ACHN (cell line): Measurements from ENCODE around the gene MIA.
A peak's percentile ranks its signal among the peaks of the same experiment; 100 is the strongest.
"Not testable (repeated sequence)": the region's sequence is repeated elsewhere in the genome, so short reads cannot be mapped to it uniquely, and the experiment has no call there.

Experiments used
- DNase-seq: peaks from one replicate; pipeline ENCODE4 v3.0.0-alpha.2; 2015
- in situ Hi-C: cut with HindIII; loops from 2 replicates; pipeline ENCODE4 v1.10.0; 2017; ENCODE audit warnings: low sequenced_read_pairs, low pct_ligation_motif_present, low pct_unique_long_range_greater_than_20kb

Gene MIA

DNA sequence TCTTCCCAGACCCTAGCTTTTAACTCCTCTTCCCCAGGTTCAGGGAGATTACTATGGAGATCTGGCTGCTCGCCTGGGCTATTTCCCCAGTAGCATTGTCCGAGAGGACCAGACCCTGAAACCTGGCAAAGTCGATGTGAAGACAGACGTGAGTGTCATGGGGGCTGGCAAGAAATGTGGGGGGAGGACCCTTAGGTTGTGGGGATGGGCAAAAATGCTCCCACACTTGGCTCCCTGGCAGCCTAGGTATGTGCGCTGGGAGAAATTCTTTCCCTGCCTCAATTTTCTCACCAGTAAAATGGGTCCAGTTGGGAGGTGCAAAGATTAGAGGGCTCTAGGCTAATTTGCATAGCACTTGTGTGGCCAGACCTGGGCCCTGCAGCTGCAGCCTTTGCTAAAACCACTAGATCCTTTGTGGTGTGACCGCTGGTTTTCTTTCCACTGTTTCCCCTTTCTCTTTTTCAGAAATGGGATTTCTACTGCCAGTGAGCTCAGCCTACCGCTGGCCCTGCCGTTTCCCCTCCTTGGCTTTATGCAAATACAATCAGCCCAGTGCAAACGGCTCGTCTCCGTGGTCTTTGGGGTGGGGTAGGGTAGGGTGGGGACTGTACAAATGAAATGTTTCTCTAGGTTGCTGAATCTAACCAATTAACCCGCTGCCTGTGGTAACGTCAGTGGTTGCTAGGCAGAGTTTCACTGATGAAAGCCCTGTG is 1.8 kb downstream of the MIA start:
- DNase-seq: peak; percentile 89
- in situ Hi-C loops: no loop called here

DNA sequence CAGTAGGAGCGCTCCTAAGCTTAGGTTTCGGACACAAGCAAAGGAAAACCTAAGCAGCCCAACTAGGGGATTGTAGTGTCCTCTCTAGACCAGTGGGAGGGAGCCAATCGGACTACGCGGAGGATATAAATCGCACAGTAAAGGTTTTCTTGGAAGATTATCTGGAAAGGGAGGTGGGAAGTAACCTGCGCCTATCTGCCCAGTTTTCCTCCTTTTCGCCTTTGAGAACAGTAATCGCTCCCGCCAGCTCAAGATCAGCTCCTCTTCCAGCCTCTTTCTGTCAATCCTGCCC is 2.3 kb downstream of the MIA start:
- no peak for DNase-seq
- in situ Hi-C loops: no loop called here

DNA sequence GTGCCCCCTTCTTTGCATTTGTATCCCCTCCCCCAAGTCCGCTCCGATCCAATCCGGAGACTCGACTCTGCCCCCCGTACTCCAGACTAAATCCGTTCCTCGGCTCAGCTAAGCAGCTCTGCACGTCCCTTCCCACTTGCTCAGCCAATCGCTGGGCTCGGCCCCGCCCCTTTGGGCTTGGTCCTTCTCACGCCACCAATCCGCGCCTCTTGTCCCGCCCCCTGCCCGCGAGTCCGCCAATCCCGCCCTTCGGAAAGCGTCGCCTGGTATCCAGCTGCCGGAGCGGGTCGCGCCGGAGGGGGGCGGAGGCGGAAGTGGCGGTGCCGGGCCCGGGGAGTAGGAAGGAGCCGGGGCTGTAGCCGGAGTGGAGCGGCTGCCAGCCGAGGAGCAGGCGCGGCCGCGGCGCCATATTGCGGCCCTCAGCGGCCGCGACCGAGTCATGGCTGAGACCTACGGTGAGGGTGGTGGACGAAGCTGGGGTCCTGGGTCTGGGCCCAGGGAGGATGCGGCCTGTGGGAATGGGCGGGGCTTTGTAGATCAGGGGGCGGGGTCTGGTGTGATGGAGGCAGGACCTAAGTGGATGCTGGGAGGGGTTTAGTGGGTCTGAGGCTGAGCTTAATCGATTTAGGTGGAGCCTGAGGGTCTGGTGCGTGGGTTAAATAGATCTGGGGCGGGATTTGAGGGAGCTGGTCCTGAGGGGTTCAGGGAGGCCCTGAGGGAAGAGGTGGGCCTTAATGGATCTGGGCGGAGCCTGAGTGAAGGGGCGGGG is 2.8 kb downstream of the MIA start, which contains the start of gene RAB4B:
Gene RAB4B (plus strand): TSS at position 311 of the 769 bp plus-strand sequence. CDS start 129 bp downstream, at position 440.
- peak; percentile 98 for DNase-seq
- in situ Hi-C loops: no loop called here

DNA sequence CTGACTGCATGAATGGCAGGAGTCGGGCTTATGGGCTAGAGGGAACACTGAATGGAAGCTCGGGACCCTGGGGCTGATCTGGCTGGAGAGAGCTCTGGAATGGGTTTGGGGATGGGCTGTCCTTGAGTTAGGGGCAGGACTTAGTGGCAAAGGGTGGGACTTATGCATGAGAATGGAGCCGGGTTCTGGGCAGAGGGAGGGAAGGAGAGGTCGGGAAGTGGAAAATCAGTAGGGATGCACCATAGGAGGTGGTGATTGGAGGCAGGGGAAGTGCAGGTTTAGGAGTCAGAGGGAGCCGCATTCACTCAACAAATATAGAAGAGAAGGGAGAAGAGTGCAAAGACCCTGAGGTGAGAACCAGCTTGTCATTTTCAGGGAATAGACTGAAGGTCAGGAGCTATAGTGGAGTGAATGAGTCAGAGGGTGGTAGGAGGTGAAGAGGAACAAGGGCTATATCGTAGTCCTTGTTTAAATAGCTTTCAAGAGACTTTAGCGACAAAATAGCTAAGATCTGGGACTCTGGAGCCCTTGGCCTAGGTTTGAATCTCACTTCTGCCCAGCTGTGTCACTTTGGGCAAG is 3.5 kb downstream of the MIA start:
- no peak for DNase-seq
- in situ Hi-C loops: no loop called here

GRCh38 chr19:40780582-40780981 is 5.3 kb downstream of the MIA start:
- no peak for DNase-seq
- in situ Hi-C loops: no loop called here

DNA sequence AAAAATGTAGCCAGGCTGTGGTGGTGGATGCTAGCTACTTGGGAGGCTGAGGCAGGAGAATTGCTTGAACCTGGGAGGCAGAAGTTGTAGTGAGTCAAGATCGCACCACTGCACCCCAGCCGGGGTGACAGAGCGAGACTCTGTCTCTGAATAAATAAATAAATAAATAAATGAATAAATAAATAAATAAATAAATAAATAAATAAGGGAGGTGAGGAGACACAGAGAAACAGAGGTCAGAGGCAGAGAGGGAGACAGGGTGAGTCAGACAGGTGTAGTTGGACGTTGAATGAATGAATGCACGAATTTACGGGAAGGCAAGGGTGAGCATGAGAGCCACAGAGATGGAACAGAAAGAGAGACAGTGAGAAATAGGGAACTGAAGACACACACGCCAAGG is 5.8 kb downstream of the MIA start:
- in situ Hi-C loops: no loop called here
- no peak for DNase-seq

GRCh38 chr19:40783711-40784110 is 8.4 kb downstream of the MIA start:
- DNase-seq: no peak
- in situ Hi-C loops: no loop called here

GRCh38 chr19:40784146-40784545 is 8.8 kb downstream of the MIA start:
- in situ Hi-C loops, DNase-seq: not testable (repeated sequence)

GRCh38 chr19:40785526-40785925 is 10.2 kb downstream of the MIA start:
- in situ Hi-C loops: no loop called here

DNA sequence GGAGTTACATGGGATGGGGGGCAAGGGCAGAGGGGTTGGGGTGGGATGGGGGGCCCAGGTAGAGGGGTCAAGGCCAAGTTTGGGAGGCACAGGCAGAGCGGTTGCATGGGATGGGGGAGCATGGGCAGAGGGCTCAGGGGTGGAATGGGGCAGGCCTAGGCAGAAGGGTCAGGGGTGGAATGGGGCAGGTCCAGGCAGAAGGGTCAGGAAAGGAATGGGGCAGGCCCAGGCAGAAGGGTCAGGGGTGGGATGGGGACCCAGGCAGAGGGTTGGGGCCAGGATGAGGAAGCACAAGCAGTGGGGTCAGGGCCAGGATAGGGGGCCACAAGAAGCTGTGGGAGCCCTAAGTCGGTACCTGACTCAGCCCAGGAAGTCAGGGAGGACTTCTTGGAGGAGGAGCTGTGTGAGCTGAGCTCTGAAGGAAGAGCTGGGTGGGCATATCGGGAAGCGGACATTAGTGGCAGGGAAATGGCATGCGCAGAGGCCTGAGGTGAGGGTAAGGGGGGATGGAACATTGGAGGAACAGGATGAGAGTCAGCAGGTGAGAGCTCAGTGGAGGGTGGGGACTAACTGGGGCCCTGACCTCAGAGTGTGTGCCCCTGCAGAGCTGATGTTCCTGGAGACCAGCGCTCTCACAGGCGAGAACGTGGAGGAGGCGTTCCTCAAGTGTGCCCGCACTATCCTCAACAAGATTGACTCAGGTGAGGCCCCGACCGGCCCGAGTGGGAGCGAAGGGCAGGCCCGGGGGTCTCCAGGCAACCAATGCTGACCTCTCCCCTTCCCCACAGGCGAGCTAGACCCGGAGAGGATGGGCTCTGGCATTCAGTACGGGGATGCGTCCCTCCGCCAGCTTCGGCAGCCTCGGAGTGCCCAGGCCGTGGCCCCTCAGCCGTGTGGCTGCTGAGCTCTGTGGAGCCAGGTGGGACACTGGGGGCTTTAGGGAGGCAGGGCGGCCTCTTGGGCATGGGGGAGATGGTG is 11.0 kb downstream of the MIA start:
- DNase-seq: no peak
- in situ Hi-C loops: no loop called here

More at GRCh38 chr19:40785526-40785925, 10.2 kb downstream of the MIA start:
- DNase-seq: no peak

- in situ Hi-C loops: no loop called here
- DNase-seq: no peak
Measured at GRCh38 chr19:40791349-40791748, 16.0 kb downstream of the MIA start.

GRCh38 chr19:40791996-40792395 is 16.7 kb downstream of the MIA start:
- no peak for DNase-seq
- in situ Hi-C loops: no loop called here

DNA sequence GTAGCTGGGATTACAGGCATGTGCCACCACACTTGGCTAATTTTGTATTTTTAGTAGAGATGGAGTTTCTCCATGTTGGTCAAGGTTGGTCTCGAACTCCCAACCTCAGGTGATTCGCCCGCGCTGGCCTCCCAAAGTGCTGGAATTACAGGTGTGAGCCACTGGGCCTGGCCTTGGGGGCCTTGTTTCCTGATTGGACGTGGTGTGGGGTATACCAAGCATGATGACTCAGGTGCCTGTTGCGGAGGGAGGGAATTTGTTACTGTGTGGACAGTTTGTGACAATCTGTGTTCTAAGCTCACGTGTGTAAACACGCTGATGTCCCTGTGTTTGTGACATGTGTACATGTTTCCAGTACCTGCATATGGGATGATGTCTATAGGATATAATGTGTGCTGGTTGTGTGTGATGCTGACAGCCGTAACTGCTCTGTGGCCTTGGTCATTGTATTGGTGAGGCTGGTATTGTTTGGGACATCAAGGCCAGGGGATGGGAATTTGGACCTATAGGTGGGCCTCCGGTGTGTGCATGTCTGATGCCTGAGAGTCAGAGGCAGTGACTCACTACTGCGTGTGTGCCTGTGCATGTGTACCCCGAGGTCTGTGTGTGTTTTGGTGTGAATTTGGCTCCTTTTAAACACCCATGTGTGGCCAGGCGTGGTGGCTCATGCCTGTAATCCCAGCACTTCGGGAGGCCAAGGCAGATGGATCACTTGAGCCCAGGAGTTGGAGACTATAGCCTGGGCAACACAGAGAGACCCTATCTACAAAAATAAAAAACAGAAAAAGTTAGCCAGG is 22.0 kb downstream of the MIA start:
- in situ Hi-C loops: no loop called here
- no peak for DNase-seq

DNA sequence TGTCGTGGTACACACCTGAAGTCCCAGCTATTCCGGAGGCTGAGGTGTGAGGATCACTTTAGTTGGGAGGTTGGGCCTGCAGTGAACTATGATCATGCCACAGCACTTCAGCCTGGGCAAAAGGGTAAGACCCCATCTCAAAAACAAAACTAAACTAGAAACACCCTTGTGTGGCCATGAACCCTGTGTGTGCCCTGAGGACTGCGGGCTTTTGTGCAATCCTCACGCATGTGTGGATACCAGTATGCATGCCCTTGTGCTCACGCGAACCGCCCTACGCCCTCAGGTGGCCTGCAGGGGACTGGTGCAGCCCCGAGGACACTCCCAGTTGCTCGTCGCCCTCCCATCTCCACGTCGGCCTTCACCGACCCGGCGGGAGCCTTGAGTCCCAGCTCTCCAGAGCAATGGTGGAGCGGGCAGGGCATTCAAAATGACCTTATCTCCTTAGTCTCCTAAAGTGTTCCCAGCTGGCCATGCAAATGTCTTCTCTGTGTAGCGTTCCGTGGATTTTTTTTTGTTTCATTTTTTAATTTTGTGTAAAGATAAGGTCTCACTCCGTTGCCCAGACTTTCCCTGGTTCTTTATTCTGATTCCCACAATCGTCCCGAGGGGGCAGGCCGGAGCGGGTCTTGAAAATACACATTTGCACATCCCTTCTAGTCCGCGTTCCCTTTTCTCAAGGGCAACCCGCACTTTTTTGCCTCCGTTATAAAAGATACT is 22.8 kb downstream of the MIA start:
- peak; percentile 74 for DNase-seq
- in situ Hi-C loops: no loop called here

DNA sequence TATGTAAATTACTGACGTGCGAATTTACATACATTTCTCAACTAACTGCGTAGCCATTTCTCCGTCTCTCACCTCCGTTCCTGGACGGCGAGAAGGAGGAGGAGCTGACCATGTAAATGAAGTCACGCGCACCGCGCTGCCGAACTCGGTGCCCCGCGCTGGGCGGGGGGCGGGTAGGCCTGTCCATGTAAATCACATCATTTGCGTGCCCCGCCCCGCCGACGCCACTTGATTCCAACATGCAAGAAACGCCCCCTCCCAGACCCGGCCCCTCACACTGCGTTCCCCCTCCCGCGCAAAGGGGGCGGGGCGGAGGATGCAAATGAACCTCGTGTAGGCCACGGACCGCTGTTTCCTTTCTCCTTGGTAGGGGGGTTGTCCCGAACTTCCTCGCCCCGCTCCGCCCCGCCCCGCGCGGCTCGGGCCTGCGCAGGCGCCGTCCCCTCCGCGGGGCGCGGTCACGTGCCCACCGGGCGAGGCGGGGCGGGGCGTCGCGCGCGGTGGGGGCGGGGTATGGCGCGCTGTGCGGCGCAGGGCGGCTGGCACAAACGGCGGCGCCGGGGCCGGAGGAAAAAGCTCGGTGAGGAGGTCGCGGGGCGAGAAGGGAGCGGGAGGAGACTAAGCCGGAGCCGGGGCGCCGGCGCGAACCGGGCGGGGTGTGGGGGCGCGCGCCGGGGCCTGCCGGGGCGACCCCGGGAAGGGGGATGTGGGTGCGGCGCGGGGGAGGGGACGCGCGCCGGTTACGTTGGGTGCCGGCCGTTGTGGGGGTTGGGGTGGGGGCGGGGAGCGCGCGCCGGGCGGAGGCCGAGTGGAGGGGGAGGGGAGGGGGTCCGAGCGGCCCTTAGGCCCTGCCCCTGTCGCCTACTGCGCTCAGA is 23.6 kb downstream of the MIA start, which contains the start of gene EGLN2:
Gene EGLN2 (plus strand): TSS at position 509 of the 875 bp plus-strand sequence. CDS start 1,382 bp downstream, outside the sequence.
- in situ Hi-C loops: no loop called here
- DNase-seq: peak; percentile 98

- in situ Hi-C loops: no loop called here
- DNase-seq: peak; percentile 17
Measured at GRCh38 chr19:40799558-40800338, 24.4 kb downstream of the MIA start.
